A549 (cell line): ENCODE measurements around the gene OR2AE1. TPM values are rescaled to one million over a fixed set of nuclear protein-coding genes. Genes with fewer than 3 reads are reported as not detected.
A peak's percentile ranks its signal among the peaks of the same experiment; 100 is the strongest.

Experiments used
- ATAC-seq, 2 experiments: fragments of 200-7000 bp in 1 of 2; fragments of >200 bp in 1 of 2; cut with Nextera tagmentation in 1 of 2; cut with Tn5 transposase in 1 of 2; 3 replicates each; pipeline versions ENCODE4 v1.8.0 to v1.9.1; 2018 to 2020; ENCODE audit warnings: mild to moderate bottlenecking in 1 of 2, moderate library complexity in 1 of 2
- CTCF ChIA-PET: fragments of 300-600 bp; sonication (Branson Sonifier 250); formaldehyde crosslinking; extraction: SDS; loops from one replicate; lab custom pipeline; 2021; ENCODE audit warnings: antibody characterized with exemption, inconsistent platforms; lab: Yijun Ruan, JAX
- POLR2A ChIA-PET: fragments of 350-600 bp; formaldehyde crosslinking; extraction: SDS; loops from one replicate; lab custom pipeline; 2021; ENCODE audit warnings: antibody characterized with exemption, inconsistent platforms; lab: Yijun Ruan, JAX
- DNase-seq, 2 experiments: peaks; one replicate each; pipeline versions ENCODE4 v3.0.0 to v3.0.0-alpha.2; 2011 to 2016; ENCODE audit warnings: low read depth in 1 of 2, low spot score in 1 of 2
- FAIRE-seq: peaks from 2 replicates; lab custom pipeline; 2011; peaks lifted over from hg19 to GRCh38; lab: Jason Lieb, UNC
- H3K27ac ChIP-seq, 2 experiments: fragments of >200 bp; sonication (Bioruptor Twin); formaldehyde crosslinking; 3 replicates each; pipeline ENCODE4 v1.5.1; 2016 to 2017
- H3K4me1 ChIP-seq: fragments of >200 bp; sonication (Bioruptor Twin); formaldehyde crosslinking; 3 replicates; pipeline ENCODE4 v1.6.1; 2016
- H3K4me2 ChIP-seq: fragments of >200 bp; sonication (Bioruptor Twin); formaldehyde crosslinking; 3 replicates; pipeline ENCODE4 v1.6.1; 2016
- H3K4me3 ChIP-seq: fragments of >200 bp; sonication (Bioruptor Twin); formaldehyde crosslinking; 3 replicates; pipeline ENCODE4 v1.5.1; 2016
- H3K9me3 ChIP-seq: fragments of >200 bp; sonication (Bioruptor Twin); formaldehyde crosslinking; 3 replicates; pipeline ENCODE4 v1.6.1; 2016
- CBX2 ChIP-seq: fragments of 200-600 bp; sonication (generic); IDR thresholded peaks from 2 replicates; pipeline ENCODE4 v1.6.1; 2016; ENCODE audit warnings: low read depth, mild to moderate bottlenecking, borderline replicate concordance
- CHD2 ChIP-seq: fragments of 150-350 bp; IDR thresholded peaks from 2 replicates; pipeline ENCODE4 v1.6.1; 2014; ENCODE audit warnings: low read length; ENCODE audit not compliant: partially characterized antibody
- EP300 ChIP-seq, 2 experiments: fragments of >200 bp; sonication (Bioruptor Twin); formaldehyde crosslinking; IDR thresholded peaks; 2 replicates in 1 of 2; 3 replicates in 1 of 2; pipeline ENCODE4 v1.6.1; 2016 to 2017
- HEYL ChIP-seq: fragments of 250-450 bp; sonication (Bioruptor Pico); IDR thresholded peaks from 2 replicates; pipeline ENCODE4 v1.8.0; 2021; ENCODE audit warnings: mild to moderate bottlenecking, moderate library complexity
- HOXA7 ChIP-seq: fragments of 250-450 bp; sonication (Bioruptor Pico); IDR thresholded peaks from 2 replicates; pipeline ENCODE4 v1.5.0; 2020; ENCODE audit warnings: mild to moderate bottlenecking, moderate library complexity
- JUNB ChIP-seq: fragments of >200 bp; sonication (Bioruptor Twin); formaldehyde crosslinking; IDR thresholded peaks from 2 replicates; pipeline ENCODE4 v1.6.1; 2016
- KDM1A ChIP-seq: fragments of 200-600 bp; sonication (generic); IDR thresholded peaks from 2 replicates; pipeline ENCODE4 v1.6.1; 2016; ENCODE audit warnings: low read depth, mild to moderate bottlenecking
- KDM5A ChIP-seq: fragments of 200-600 bp; sonication (generic); IDR thresholded peaks from 2 replicates; pipeline ENCODE4 v1.6.1; 2016; ENCODE audit warnings: antibody characterized with exemption, mild to moderate bottlenecking
- MAZ ChIP-seq: fragments of 150-350 bp; IDR thresholded peaks from 2 replicates; pipeline ENCODE4 v1.6.1; 2014; ENCODE audit warnings: antibody characterized with exemption, low read depth, low read length, borderline replicate concordance
- NFE2L2 ChIP-seq: fragments of 150-350 bp; conservative IDR thresholded peaks from 2 replicates; pipeline ENCODE4 v1.6.1; 2014; ENCODE audit warnings: low read length
- NR3C1 ChIP-seq: fragments of >200 bp; sonication (Bioruptor Twin); formaldehyde crosslinking; IDR thresholded peaks from 3 replicates; pipeline ENCODE4 v1.6.1; 2017
- PHF8 ChIP-seq: fragments of 200-600 bp; sonication (generic); IDR thresholded peaks from 2 replicates; pipeline ENCODE4 v1.6.1; 2016; ENCODE audit warnings: low read depth, mild to moderate bottlenecking, antibody characterized with exemption, moderate library complexity, borderline replicate concordance
- POLR2A ChIP-seq: IDR thresholded peaks from 2 replicates; pipeline ENCODE4 v1.6.1; 2012; ENCODE audit warnings: mild to moderate bottlenecking, low read length
- POLR2AphosphoS2 ChIP-seq: conservative IDR thresholded peaks from 2 replicates; pipeline ENCODE4 v1.6.1; 2012; ENCODE audit warnings: low read length, improper control_type of control experiment, inconsistent platforms
- RAD21 ChIP-seq, 2 experiments: fragments of >200 bp in 1 of 2; sonication (Bioruptor Twin) in 1 of 2; formaldehyde crosslinking in 1 of 2; IDR thresholded peaks in 1 of 2; conservative IDR thresholded peaks in 1 of 2; 2 replicates in 1 of 2; 3 replicates in 1 of 2; pipeline ENCODE4 v1.6.1; 2012 to 2018; ENCODE audit warnings: inconsistent platforms in 1 of 2
- RARB ChIP-seq: fragments of 250-450 bp; sonication (Bioruptor Pico); IDR thresholded peaks from 2 replicates; pipeline ENCODE4 v1.8.0; 2021; ENCODE audit warnings: mild to moderate bottlenecking, moderate library complexity
- RFX5 ChIP-seq: fragments of 450-650 bp; IDR thresholded peaks from 2 replicates; pipeline ENCODE4 v1.7.1; 2014; ENCODE audit warnings: antibody characterized with exemption, mild to moderate bottlenecking, moderate library complexity
- RNF2 ChIP-seq: fragments of 200-600 bp; sonication (generic); IDR thresholded peaks from 2 replicates; pipeline ENCODE4 v1.6.1; 2016; ENCODE audit warnings: low read depth, mild to moderate bottlenecking, antibody characterized with exemption, moderate library complexity, borderline replicate concordance
- SMC3 ChIP-seq: fragments of >200 bp; sonication (Bioruptor Twin); formaldehyde crosslinking; IDR thresholded peaks from 3 replicates; pipeline ENCODE4 v1.6.1; 2018; ENCODE audit warnings: inconsistent platforms
- TFCP2L1 ChIP-seq: fragments of 250-450 bp; sonication (Bioruptor Pico); IDR thresholded peaks from 2 replicates; pipeline ENCODE4 v1.5.0; 2021; ENCODE audit warnings: mild to moderate bottlenecking
- TP53 ChIP-seq: fragments of 250-450 bp; sonication (Bioruptor Pico); IDR thresholded peaks from 2 replicates; pipeline ENCODE4 v1.5.0; 2021; ENCODE audit warnings: mild to moderate bottlenecking, moderate library complexity
- ZC3H11A ChIP-seq: fragments of 450-650 bp; IDR thresholded peaks from 2 replicates; pipeline ENCODE4 v1.6.1; 2014; ENCODE audit warnings: antibody characterized with exemption, mild to moderate bottlenecking
- ZNF302 ChIP-seq: fragments of 250-450 bp; sonication (Bioruptor Pico); IDR thresholded peaks from 2 replicates; pipeline ENCODE4 v1.9.0; 2021; ENCODE audit warnings: inconsistent platforms, mild to moderate bottlenecking, moderate library complexity
- WGBS: methylation state at CpG from one replicate; pipeline ENCODE4 v1.1.6; 2017; ENCODE audit errors: missing lambda C conversion rate; 5-methylcytosine and 5-hydroxymethylcytosine counted together
- polyA plus RNA-seq, 4 experiments: library from polyadenylated mRNA; depleted of rRNA in 3 of 4; stranded (reverse); fragments of >200 nt; fragmentation: RNase III in 1 of 4; extraction: RNeasy Plus Mini Kit Qiagen cat#74134 plus additional on column Dnase treatment in 1 of 4; gene quantifications; 2 replicates in 3 of 4; 3 replicates in 1 of 4; pipeline ENCODE4 v1.2.3, GENCODE V29; 2011 to 2017
- TF ChIP-seq, protein P1 (sequence below): IDR thresholded peaks from 2 replicates; pipeline ENCODE4 v1.6.1; 2012
- TF ChIP-seq, protein P2 (sequence below): IDR thresholded peaks from 2 replicates; pipeline ENCODE4 v1.6.1; 2012

OR2AE1 gene
- polyA plus RNA-seq, 2 of the 4 experiments (the other 2 are of a cell fraction): 0.09 TPM; not detected in 1

DNA sequence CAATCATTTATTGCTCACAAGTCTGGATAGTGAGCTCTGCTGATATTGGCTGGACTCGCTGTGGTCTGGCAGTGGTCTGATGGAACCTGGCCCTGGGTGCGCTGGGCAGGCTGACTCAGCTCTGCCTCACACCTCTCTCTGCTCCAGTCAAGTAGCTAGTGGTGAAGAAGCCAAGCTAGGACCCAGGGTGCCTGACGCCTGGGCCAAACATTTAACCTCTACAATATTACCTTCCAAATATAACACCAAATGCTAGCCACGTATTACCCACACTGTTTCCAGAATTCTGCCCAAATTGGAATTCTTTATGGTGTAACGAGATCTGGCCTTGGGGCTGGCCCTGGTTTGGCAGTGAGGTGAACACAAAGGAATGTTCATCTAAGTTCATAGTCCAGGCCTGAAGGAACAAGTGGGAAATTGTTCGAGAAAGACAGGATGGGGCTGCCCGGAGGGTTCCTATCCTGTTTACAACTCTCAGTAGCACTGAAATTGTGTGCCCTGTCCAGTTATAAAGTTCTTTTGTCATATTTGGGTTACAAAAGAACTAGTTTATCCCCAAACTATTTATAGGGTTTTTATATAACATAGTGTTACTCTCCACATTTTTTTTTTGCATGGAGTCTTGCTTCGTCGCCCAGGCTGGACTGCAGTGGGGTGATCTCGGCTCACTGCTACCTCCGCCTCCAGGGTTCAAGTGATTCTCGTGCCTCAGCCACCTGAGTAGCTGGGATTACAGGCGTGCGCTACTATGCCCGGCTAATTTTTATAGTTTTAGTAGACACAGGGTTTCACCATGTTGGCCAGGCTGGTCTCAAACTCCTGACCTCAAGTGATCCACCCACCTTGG, 16.3 kb downstream of the OR2AE1 start:
- no peaks in the 10 kb centered on the region for H3K9me3 ChIP-seq
- ATAC-seq: peak; percentile 63 to 88
- TF ChIP-seq KDM5A: no peak
- TF ChIP-seq NR3C1: no peak
- TF ChIP-seq ZNF302: no peak
- TF ChIP-seq MAZ: no peak
- no peak for TF ChIP-seq HEYL (CRISPR knock-in tag)
- TF ChIP-seq NFE2L2: no peak
- no peak for TF ChIP-seq POLR2A
- TF ChIP-seq RARB (CRISPR knock-in tag): no peak
- no peak for TF ChIP-seq RNF2
- TF ChIP-seq JUNB: no peak
- no peak for TF ChIP-seq EP300 (IDR thresholded peaks at IDR 0.05)
- TF ChIP-seq, all 56 proteins: peak for 0
- Histone ChIP-seq H3K4me3 (no peak overlapping the region), H3K4me1 (peaks cover 11% of the 10 kb centered on the region; the same call in 2 of the 3 replicates), H3K4me2 (peak overlapping the region; percentile 30; the same call in 2 of the 3 replicates), H3K27ac (no peak overlapping the region)
- ChIA-PET CTCF (interaction anchor here (1.4 kb wide), 1 partner anchor 22 kb away, joined by 4 read pairs; no protein-coding TSS in a partner anchor), POLR2A (no interaction called here)
- no peak for FAIRE-seq
- DNase-seq: peak in 1 of 2 experiments; percentile 28
- 64% methylated on average over 15 of the region's 15 CpGs for WGBS

DNA sequence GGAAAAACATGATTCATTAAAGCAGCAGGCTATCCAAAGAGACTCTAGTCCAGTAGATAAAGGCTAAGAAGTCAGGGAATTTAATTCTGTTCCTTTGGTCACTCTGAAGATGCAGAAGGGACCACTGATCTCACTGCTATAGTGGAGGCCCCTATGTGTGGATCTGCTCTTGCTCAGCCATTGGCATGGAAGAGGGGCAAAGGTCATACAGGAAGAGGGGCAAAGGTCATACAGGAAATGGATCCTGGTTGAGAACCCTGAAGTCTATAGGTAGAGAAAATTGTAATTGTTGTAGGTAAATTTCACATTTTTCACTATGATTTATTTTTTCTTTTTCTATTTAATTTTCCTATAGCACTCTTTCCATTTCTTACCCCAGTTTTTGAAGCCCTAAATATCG, 21.6 kb downstream of the OR2AE1 start:
- FAIRE-seq (no peak), ATAC-seq (no peak), DNase-seq (no peak)
- H3K4me2 ChIP-seq: no peak overlapping the region
- CTCF ChIA-PET: interaction anchor here (1.1 kb wide), 1 partner anchor 12 kb away, joined by 3 read pairs; no protein-coding TSS in a partner anchor
- TF ChIP-seq KDM1A (no peak), MAZ (no peak), NFE2L2 (no peak), TP53 (no peak), NR3C1 (no peak), HOXA7 (CRISPR knock-in tag) (no peak), RAD21 (conservative IDR thresholded peaks at IDR 0.05 in 1 of 2, IDR thresholded peaks at IDR 0.05 in 1 of 2) (no peak), POLR2AphosphoS2 (no peak), RNF2 (no peak), CBX2 (no peak), POLR2A (no peak), ZC3H11A (no peak), SMC3 (no peak), TFCP2L1 (CRISPR knock-in tag) (no peak), CHD2 (no peak), RFX5 (no peak), PHF8 (no peak), JUNB (no peak)
- TF ChIP-seq, protein P1, sequence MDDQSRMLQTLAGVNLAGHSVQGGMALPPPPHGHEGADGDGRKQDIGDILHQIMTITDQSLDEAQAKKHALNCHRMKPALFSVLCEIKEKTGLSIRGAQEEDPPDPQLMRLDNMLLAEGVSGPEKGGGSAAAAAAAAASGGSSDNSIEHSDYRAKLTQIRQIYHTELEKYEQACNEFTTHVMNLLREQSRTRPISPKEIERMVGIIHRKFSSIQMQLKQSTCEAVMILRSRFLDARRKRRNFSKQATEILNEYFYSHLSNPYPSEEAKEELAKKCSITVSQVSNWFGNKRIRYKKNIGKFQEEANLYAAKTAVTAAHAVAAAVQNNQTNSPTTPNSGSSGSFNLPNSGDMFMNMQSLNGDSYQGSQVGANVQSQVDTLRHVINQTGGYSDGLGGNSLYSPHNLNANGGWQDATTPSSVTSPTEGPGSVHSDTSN: no peak
- TF ChIP-seq, protein P2, sequence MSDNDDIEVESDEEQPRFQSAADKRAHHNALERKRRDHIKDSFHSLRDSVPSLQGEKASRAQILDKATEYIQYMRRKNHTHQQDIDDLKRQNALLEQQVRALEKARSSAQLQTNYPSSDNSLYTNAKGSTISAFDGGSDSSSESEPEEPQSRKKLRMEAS: no peak
- TF ChIP-seq, all 56 proteins: peak for 0
- Histone ChIP-seq H3K4me1 (peaks cover 5% of the 10 kb centered on the region; the same call in 2 of the 3 replicates), H3K9me3 (no peaks in the 10 kb centered on the region), H3K27ac (no peak overlapping the region), H3K4me3 (no peak overlapping the region)
- 20% methylated on average over 1 of the region's 1 CpG for WGBS
- POLR2A ChIA-PET: no interaction called here
